ENCODE results near the gene PSIP1. TPM values are rescaled to one million over a fixed set of nuclear protein-coding genes. Genes with fewer than 3 reads are reported as not detected.

PSIP1 gene
- total RNA-seq, 2 experiments from 2014 or later, result 146 to 151 TPM

GRCh38 chr9:15525958-15526357, 15.2 kb upstream of the PSIP1 start:
- ChIA-PET POLR2A (interaction anchor here (0.6 to 1.0 kb wide), 4 partner anchors 12 to 251 kb away, joined by 3 read pairs; no protein-coding TSS in a partner anchor), CTCF (ENCODE audit: unreplicated experiment) (no interaction called here)
- Histone ChIP-seq H3K4me2 (ENCODE audit: low read length) (no peak overlapping the region), H3K36me3 (ENCODE audit: insufficient read depth, low read length) (no peaks in the 10 kb centered on the region), H3K4me1 (ENCODE audit: insufficient read depth, low read length, poor library complexity, severe bottlenecking) (no peaks in the 10 kb centered on the region), H2AFZ (ENCODE audit: low read length) (no peak overlapping the region), H3K9me3 (ENCODE audit: low read length) (no peaks in the 10 kb centered on the region), H3K79me2 (ENCODE audit: insufficient read depth, low read depth, low read length) (no peaks in the 10 kb centered on the region), H3K9me2 (ENCODE audit: insufficient read depth, low read length) (no peaks in the 10 kb centered on the region), H4K20me1 (ENCODE audit: insufficient read depth, low read length) (no peaks in the 10 kb centered on the region), H3K27ac (ENCODE audit: low read depth, low read length, poor library complexity, severe bottlenecking) (no peak overlapping the region), H3K4me3 (ENCODE audit: low read depth, low read length, poor library complexity, severe bottlenecking) (no peak overlapping the region)
- intact Hi-C loops (cut with micrococcal nuclease; ENCODE audit: unreplicated experiment), result no loop called here
- BruUV-seq (replicated peaks), result no TSS peak
- DNase-seq (ENCODE audit: low spot score), result no peak
- TF ChIP-seq CTCF (conservative IDR thresholded peaks at IDR 0.05; ENCODE audit: low read length) (no peak), EZH2phosphoT487 (IDR thresholded peaks at IDR 0.05; ENCODE audit: borderline replicate concordance, low read depth, low read length) (no peak)

GRCh38 chr9:15524845-15525455, 14.2 kb upstream of the PSIP1 start:
- H2AFZ ChIP-seq (ENCODE audit: low read length), result no peak overlapping the region
- H3K27ac ChIP-seq (ENCODE audit: low read depth, low read length, poor library complexity, severe bottlenecking), result no peak overlapping the region
- no peak overlapping the region for H3K4me2 ChIP-seq (ENCODE audit: low read length)
- H3K9me3 ChIP-seq (ENCODE audit: low read length), result no peaks in the 10 kb centered on the region
- no peaks in the 10 kb centered on the region for H3K79me2 ChIP-seq (ENCODE audit: insufficient read depth, low read depth, low read length)
- no peak for TF ChIP-seq EZH2phosphoT487 (IDR thresholded peaks at IDR 0.05; ENCODE audit: borderline replicate concordance, low read depth, low read length)
- TF ChIP-seq CTCF (conservative IDR thresholded peaks at IDR 0.05; ENCODE audit: low read length), result no peak
- H3K4me3 ChIP-seq (ENCODE audit: low read depth, low read length, poor library complexity, severe bottlenecking), result no peak overlapping the region
- CTCF ChIA-PET (ENCODE audit: unreplicated experiment), result no interaction called here
- DNase-seq (ENCODE audit: low spot score), result no peak
- no peaks in the 10 kb centered on the region for H3K4me1 ChIP-seq (ENCODE audit: insufficient read depth, low read length, poor library complexity, severe bottlenecking)
- intact Hi-C loops (cut with micrococcal nuclease; ENCODE audit: unreplicated experiment), result no loop called here
- no peaks in the 10 kb centered on the region for H3K36me3 ChIP-seq (ENCODE audit: insufficient read depth, low read length)
- H3K9me2 ChIP-seq (ENCODE audit: insufficient read depth, low read length), result no peaks in the 10 kb centered on the region
- POLR2A ChIA-PET, result interaction anchor here (0.7 kb wide), 1 partner anchor 250 kb away, joined by 3 read pairs; no protein-coding TSS in a partner anchor
- H4K20me1 ChIP-seq (ENCODE audit: insufficient read depth, low read length), result no peaks in the 10 kb centered on the region
- BruUV-seq (replicated peaks), result no TSS peak

- TF ChIP-seq EZH2phosphoT487 (IDR thresholded peaks at IDR 0.05; ENCODE audit: borderline replicate concordance, low read depth, low read length) (no peak), CTCF (conservative IDR thresholded peaks at IDR 0.05; ENCODE audit: low read length) (no peak)
- H3K36me3 ChIP-seq (ENCODE audit: insufficient read depth, low read length), result no peaks in the 10 kb centered on the region
- no peaks in the 10 kb centered on the region for H4K20me1 ChIP-seq (ENCODE audit: insufficient read depth, low read length)
- H3K27ac ChIP-seq (ENCODE audit: low read depth, low read length, poor library complexity, severe bottlenecking), result no peak overlapping the region
- ChIA-PET POLR2A (interaction anchor here (0.6 to 1.1 kb wide), 4 partner anchors 9 to 81 kb away, joined by 3 to 12 read pairs (median 4); no protein-coding TSS in a partner anchor), CTCF (ENCODE audit: unreplicated experiment) (no interaction called here)
- H2AFZ ChIP-seq (ENCODE audit: low read length), result no peak overlapping the region
- H3K4me2 ChIP-seq (ENCODE audit: low read length), result no peak overlapping the region
- H3K4me1 ChIP-seq (ENCODE audit: insufficient read depth, low read length, poor library complexity, severe bottlenecking), result no peaks in the 10 kb centered on the region
- H3K79me2 ChIP-seq (ENCODE audit: insufficient read depth, low read depth, low read length), result no peaks in the 10 kb centered on the region
- no peak for DNase-seq (ENCODE audit: low spot score)
- no peaks in the 10 kb centered on the region for H3K9me2 ChIP-seq (ENCODE audit: insufficient read depth, low read length)
- intact Hi-C loops (cut with micrococcal nuclease; ENCODE audit: unreplicated experiment), result no loop called here
- no TSS peak for BruUV-seq (replicated peaks)
- no peak overlapping the region for H3K4me3 ChIP-seq (ENCODE audit: low read depth, low read length, poor library complexity, severe bottlenecking)
- H3K9me3 ChIP-seq (ENCODE audit: low read length), result no peaks in the 10 kb centered on the region
These were observed 11.5 kb upstream of the PSIP1 start for GRCh38 chr9:15522130-15522755.
